Liver (tissue), 3 donors: ENCODE results near the gene KDM7A.

Source experiments
- CTCF ChIP-seq: fragments of 150-350 bp; IDR thresholded peaks from 2 replicates; pipeline ENCODE4 v1.5.1; 2017; ENCODE audit warnings: improper control_type of control experiment, low read depth, low read length; ENCODE audit not compliant: missing input control
- EGR1 ChIP-seq, 2 donors: IDR thresholded peaks; 2 replicates each; pipeline ENCODE4 v1.6.1; 2016 to 2018; ENCODE audit warnings: antibody characterized with exemption in 2 of 2, low read depth in 2 of 2
- FOXA1 ChIP-seq: IDR thresholded peaks from 2 replicates; pipeline ENCODE4 v1.6.1; 2016; ENCODE audit warnings: antibody characterized with exemption
- GABPA ChIP-seq, 2 donors: IDR thresholded peaks in 1 of 2; conservative IDR thresholded peaks in 1 of 2; 2 replicates each; pipeline ENCODE4 v1.6.1; 2016; ENCODE audit warnings: antibody characterized with exemption in 2 of 2, mild to moderate bottlenecking in 1 of 2, moderate library complexity in 1 of 2
- HNF4G ChIP-seq: IDR thresholded peaks from 2 replicates; pipeline ENCODE4 v1.6.1; 2016; ENCODE audit warnings: antibody characterized with exemption
- JUND ChIP-seq, 2 donors: IDR thresholded peaks; 2 replicates each; pipeline ENCODE4 v1.6.1; 2016; ENCODE audit warnings: antibody characterized with exemption in 2 of 2
- NR2F2 ChIP-seq: IDR thresholded peaks from 2 replicates; pipeline ENCODE4 v1.6.1; 2016; ENCODE audit warnings: antibody characterized with exemption
- RAD21 ChIP-seq, 2 donors: IDR thresholded peaks; 2 replicates each; pipeline ENCODE4 v1.6.1; 2016; ENCODE audit warnings: antibody characterized with exemption in 2 of 2, mild to moderate bottlenecking in 2 of 2
- SP1 ChIP-seq: IDR thresholded peaks from 2 replicates; pipeline ENCODE4 v1.6.1; 2018; ENCODE audit warnings: antibody characterized with exemption, mild to moderate bottlenecking
- TAF1 ChIP-seq: conservative IDR thresholded peaks from 2 replicates; pipeline ENCODE4 v1.6.1; 2016; ENCODE audit warnings: antibody characterized with exemption, mild to moderate bottlenecking
- YY1 ChIP-seq: IDR thresholded peaks from 2 replicates; pipeline ENCODE4 v1.6.1; 2016; ENCODE audit warnings: antibody characterized with exemption, mild to moderate bottlenecking
- TF ChIP-seq, protein P1 (sequence below): IDR thresholded peaks from 2 replicates; pipeline ENCODE4 v1.6.1; 2016; ENCODE audit warnings: antibody characterized with exemption, mild to moderate bottlenecking
- TF ChIP-seq, protein P2 (sequence below): IDR thresholded peaks from 2 replicates; pipeline ENCODE4 v1.6.1; 2016; ENCODE audit warnings: antibody characterized with exemption
- TF ChIP-seq, protein P3 (sequence below): IDR thresholded peaks from 2 replicates; pipeline ENCODE4 v1.6.1; 2016; ENCODE audit warnings: antibody characterized with exemption
- donor health status: healthy.
- donor health status: healthy.

DNA sequence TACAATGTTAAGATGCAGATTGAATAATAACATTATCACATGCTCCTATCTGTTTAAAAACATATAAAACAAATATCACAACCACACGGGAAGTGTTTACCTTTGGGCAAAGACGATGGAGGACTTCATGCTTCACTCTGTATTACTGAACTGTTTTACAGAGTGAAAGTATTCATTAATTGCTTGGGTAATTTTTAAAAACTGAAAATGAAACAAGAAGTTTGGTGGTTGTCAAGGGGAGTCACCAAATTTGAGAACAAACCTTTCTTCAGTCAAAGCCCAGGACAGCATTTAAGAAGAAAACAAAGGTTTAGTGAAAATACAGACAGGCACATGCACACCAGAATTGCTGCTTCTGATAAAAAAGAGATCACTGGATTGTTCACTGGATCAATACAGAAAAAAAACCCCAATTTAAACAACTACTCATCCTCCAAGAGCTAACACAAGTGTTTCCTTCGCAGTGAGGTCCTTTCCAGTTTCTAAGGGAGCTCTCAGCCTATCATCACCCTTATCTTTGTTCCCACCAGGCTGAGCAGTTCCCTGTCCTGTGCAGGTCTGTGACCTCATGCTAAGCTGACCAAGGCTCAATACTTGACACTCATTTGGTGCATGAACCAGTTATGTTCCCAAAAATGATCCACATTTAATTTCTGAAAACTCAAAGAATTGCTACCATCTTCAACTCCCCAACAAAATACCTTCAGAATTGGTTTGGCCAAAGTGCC lies 122.8 kb downstream of the KDM7A start:
- TF ChIP-seq CTCF (no peak), YY1 (no peak), TAF1 (no peak), EGR1 (IDR thresholded peaks at IDR 0.05; ENCODE audit: low read depth in 2 of 2) (no peak), JUND (IDR thresholded peaks at IDR 0.05) (no peak), FOXA1 (no peak), NR2F2 (no peak), SP1 (no peak), GABPA (IDR thresholded peaks at IDR 0.05 in 1 of 2, conservative IDR thresholded peaks at IDR 0.05 in 1 of 2) (no peak), HNF4G (no peak), RAD21 (IDR thresholded peaks at IDR 0.05) (no peak)
- TF ChIP-seq, protein P1, sequence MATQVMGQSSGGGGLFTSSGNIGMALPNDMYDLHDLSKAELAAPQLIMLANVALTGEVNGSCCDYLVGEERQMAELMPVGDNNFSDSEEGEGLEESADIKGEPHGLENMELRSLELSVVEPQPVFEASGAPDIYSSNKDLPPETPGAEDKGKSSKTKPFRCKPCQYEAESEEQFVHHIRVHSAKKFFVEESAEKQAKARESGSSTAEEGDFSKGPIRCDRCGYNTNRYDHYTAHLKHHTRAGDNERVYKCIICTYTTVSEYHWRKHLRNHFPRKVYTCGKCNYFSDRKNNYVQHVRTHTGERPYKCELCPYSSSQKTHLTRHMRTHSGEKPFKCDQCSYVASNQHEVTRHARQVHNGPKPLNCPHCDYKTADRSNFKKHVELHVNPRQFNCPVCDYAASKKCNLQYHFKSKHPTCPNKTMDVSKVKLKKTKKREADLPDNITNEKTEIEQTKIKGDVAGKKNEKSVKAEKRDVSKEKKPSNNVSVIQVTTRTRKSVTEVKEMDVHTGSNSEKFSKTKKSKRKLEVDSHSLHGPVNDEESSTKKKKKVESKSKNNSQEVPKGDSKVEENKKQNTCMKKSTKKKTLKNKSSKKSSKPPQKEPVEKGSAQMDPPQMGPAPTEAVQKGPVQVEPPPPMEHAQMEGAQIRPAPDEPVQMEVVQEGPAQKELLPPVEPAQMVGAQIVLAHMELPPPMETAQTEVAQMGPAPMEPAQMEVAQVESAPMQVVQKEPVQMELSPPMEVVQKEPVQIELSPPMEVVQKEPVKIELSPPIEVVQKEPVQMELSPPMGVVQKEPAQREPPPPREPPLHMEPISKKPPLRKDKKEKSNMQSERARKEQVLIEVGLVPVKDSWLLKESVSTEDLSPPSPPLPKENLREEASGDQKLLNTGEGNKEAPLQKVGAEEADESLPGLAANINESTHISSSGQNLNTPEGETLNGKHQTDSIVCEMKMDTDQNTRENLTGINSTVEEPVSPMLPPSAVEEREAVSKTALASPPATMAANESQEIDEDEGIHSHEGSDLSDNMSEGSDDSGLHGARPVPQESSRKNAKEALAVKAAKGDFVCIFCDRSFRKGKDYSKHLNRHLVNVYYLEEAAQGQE = no peak
- TF ChIP-seq, protein P2, sequence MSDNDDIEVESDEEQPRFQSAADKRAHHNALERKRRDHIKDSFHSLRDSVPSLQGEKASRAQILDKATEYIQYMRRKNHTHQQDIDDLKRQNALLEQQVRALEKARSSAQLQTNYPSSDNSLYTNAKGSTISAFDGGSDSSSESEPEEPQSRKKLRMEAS = no peak
- TF ChIP-seq, protein P3, sequence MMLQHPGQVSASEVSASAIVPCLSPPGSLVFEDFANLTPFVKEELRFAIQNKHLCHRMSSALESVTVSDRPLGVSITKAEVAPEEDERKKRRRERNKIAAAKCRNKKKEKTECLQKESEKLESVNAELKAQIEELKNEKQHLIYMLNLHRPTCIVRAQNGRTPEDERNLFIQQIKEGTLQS = no peak
